ENCODE results near the gene DNM2.

- no peak for TF ChIP-seq POLR2AphosphoS5 (IDR thresholded peaks at IDR 0.05; ENCODE audit: low read depth)
- no peak for TF ChIP-seq CTCF (IDR thresholded peaks at IDR 0.05; ENCODE audit: insufficient read depth, low read length)
- TF ChIP-seq GABPA (IDR thresholded peaks at IDR 0.05; ENCODE audit: low read depth): no peak
- TF ChIP-seq REST (IDR thresholded peaks at IDR 0.05; ENCODE audit: insufficient replicate concordance, low read depth): no peak
- no peak for TF ChIP-seq SPI1 (IDR thresholded peaks at IDR 0.05; ENCODE audit: borderline replicate concordance, low read depth)
Measured at GRCh38 chr19:10797078-10797477, 79.2 kb downstream of the DNM2 start.
